Measurements from ENCODE around the gene BMPR1B. TPM values are rescaled to one million over a fixed set of nuclear protein-coding genes. Genes with fewer than 3 reads are reported as not detected.

The BMPR1B gene
- total and polyA plus RNA-seq, 2 donors (not counting 1 experiment from before 2014, with no cell fraction given) = not detected

GRCh38 chr4:94714365-94715160 lies 43.2 kb upstream of the BMPR1B start:
- Histone ChIP-seq H2AFZ (ENCODE audit: insufficient read depth, low read depth, low read length, poor library complexity, severe bottlenecking) (no peak overlapping the region), H4K20me1 (ENCODE audit: control insufficient read depth, insufficient read depth, low read length, poor library complexity, severe bottlenecking) (no peaks in the 10 kb centered on the region), H3K27ac (ENCODE audit: low read length in 2 of 2) (no peak overlapping the region), H3K4me3 (ENCODE audit: control extremely low read depth in 1 of 5, extremely low read depth in 1 of 5, insufficient read depth in 1 of 5, low read depth in 2 of 5, low read length in 4 of 5) (no peak overlapping the region), H3K9me3 (ENCODE audit: control extremely low read depth in 1 of 3, control insufficient read depth in 2 of 3, insufficient read depth in 1 of 3, low read length in 2 of 3) (peaks cover 0 to 4% (median 0%) of the 10 kb centered on the region in 3 donors), H3K27me3 (replicated peaks in 1 of 4; ENCODE audit: control extremely low read depth in 1 of 4, control insufficient read depth in 3 of 4, insufficient read depth in 4 of 4, low read length in 3 of 4) (no peaks in the 10 kb centered on the region), H3K9ac (ENCODE audit: low read length) (no peak overlapping the region), H3K4me2 (replicated peaks; ENCODE audit: low read depth, low read length, poor library complexity, severe bottlenecking) (no peak overlapping the region), H3K4me1 (ENCODE audit: control insufficient read depth in 2 of 2, insufficient read depth in 2 of 2, low read length in 2 of 2) (no peaks in the 10 kb centered on the region), H3K79me2 (ENCODE audit: control insufficient read depth, insufficient read depth, low read length) (no peaks in the 10 kb centered on the region), H3K36me3 (replicated peaks in 1 of 2; ENCODE audit: control extremely low read depth in 1 of 2, control insufficient read depth in 1 of 2, extremely low read depth in 1 of 2, insufficient read depth in 2 of 2, low read length in 1 of 2) (no peaks in the 10 kb centered on the region)
- Mint-ChIP-seq H3K9me3 (ENCODE audit: insufficient read depth) (no peaks in the 10 kb centered on the region), H3K27ac (no peak overlapping the region), H3K4me1 (no peaks in the 10 kb centered on the region), H3K4me3 (no peak overlapping the region), H3K27me3 (peaks cover 14% of the 10 kb centered on the region)
- ATAC-seq (ENCODE audit: low read depth) (no peak), DNase-seq (no peak)
- WGBS (ENCODE audit: insufficient coverage) = no CpG with 5 or more reads among the region's 5 CpGs
- intact Hi-C loops (cut with micrococcal nuclease) = no loop called here
- POLR2A ChIA-PET = no interaction called here
- CTCF ChIA-PET = no interaction called here
- no peak for TF ChIP-seq CTCF (IDR thresholded peaks at IDR 0.05)
- TF ChIP-seq EZH2 (IDR thresholded peaks at IDR 0.05; ENCODE audit: borderline replicate concordance, insufficient read depth, low read depth, low read length, poor library complexity, severe bottlenecking) = no peak

GRCh38 chr4:94715726-94716125 lies 42.0 kb upstream of the BMPR1B start:
- TF ChIP-seq CTCF (IDR thresholded peaks at IDR 0.05) (no peak), EZH2 (IDR thresholded peaks at IDR 0.05; ENCODE audit: borderline replicate concordance, insufficient read depth, low read depth, low read length, poor library complexity, severe bottlenecking) (no peak)
- ChIA-PET POLR2A (no interaction called here), CTCF (no interaction called here)
- no peaks in the 10 kb centered on the region for H3K4me1 ChIP-seq (ENCODE audit: control insufficient read depth in 2 of 2, insufficient read depth in 2 of 2, low read length in 2 of 2)
- DNase-seq = no peak
- Mint-ChIP-seq H3K27ac (no peak overlapping the region), H3K9me3 (ENCODE audit: insufficient read depth) (no peaks in the 10 kb centered on the region), H3K27me3 (peaks cover 20% of the 10 kb centered on the region), H3K4me1 (no peaks in the 10 kb centered on the region), H3K4me3 (no peak overlapping the region)
- WGBS (ENCODE audit: insufficient coverage) = 100% methylated on average over 2 of the region's 6 CpGs
- no peak overlapping the region for H3K4me2 ChIP-seq (replicated peaks; ENCODE audit: low read depth, low read length, poor library complexity, severe bottlenecking)
- intact Hi-C loops (cut with micrococcal nuclease) = no loop called here
- H2AFZ ChIP-seq (ENCODE audit: insufficient read depth, low read depth, low read length, poor library complexity, severe bottlenecking) = no peak overlapping the region
- H4K20me1 ChIP-seq (ENCODE audit: control insufficient read depth, insufficient read depth, low read length, poor library complexity, severe bottlenecking) = no peaks in the 10 kb centered on the region
- H3K9ac ChIP-seq (ENCODE audit: low read length) = no peak overlapping the region
- no peak overlapping the region for H3K4me3 ChIP-seq (ENCODE audit: control extremely low read depth in 1 of 5, extremely low read depth in 1 of 5, insufficient read depth in 1 of 5, low read depth in 2 of 5, low read length in 4 of 5)
- no peaks in the 10 kb centered on the region for H3K79me2 ChIP-seq (ENCODE audit: control insufficient read depth, insufficient read depth, low read length)
- no peaks in the 10 kb centered on the region for H3K36me3 ChIP-seq (replicated peaks in 1 of 2; ENCODE audit: control extremely low read depth in 1 of 2, control insufficient read depth in 1 of 2, extremely low read depth in 1 of 2, insufficient read depth in 2 of 2, low read length in 1 of 2)
- H3K27ac ChIP-seq (ENCODE audit: low read length in 2 of 2) = no peak overlapping the region
- ATAC-seq (ENCODE audit: low read depth) = no peak
- peaks cover 0 to 4% (median 0%) of the 10 kb centered on the region in 3 donors for H3K9me3 ChIP-seq (ENCODE audit: control extremely low read depth in 1 of 3, control insufficient read depth in 2 of 3, insufficient read depth in 1 of 3, low read length in 2 of 3)
- no peaks in the 10 kb centered on the region for H3K27me3 ChIP-seq (replicated peaks in 1 of 4; ENCODE audit: control extremely low read depth in 1 of 4, control insufficient read depth in 3 of 4, insufficient read depth in 4 of 4, low read length in 3 of 4)
